ENCODE data around the gene LPAR3.

GRCh38 chr1:84782881-84783280 lies 110.1 kb downstream of the LPAR3 start:
- no peak for TF ChIP-seq POLR2AphosphoS5 (IDR thresholded peaks at IDR 0.05)
- no peak for TF ChIP-seq POLR2A (IDR thresholded peaks at IDR 0.05)
- no peak for TF ChIP-seq CTCF (IDR thresholded peaks at IDR 0.05)

All from transverse colon (tissue), 4 donors.